Activated CD4-positive, alpha-beta T cell treated with anti-CD3 and anti-CD28 coated beads for 36 hours (primary cell): ENCODE results near the gene DYNLL1. TPM values are rescaled to one million over a fixed set of nuclear protein-coding genes. Genes with fewer than 3 reads are reported as not detected.

ENCODE experiments used
- ATAC-seq: fragments of 200-7000 bp; cut with Tn5 transposase; one replicate; pipeline ENCODE4 v1.10.0; 2021; ENCODE audit warnings: mild to moderate bottlenecking, moderate library complexity
- CTCF ChIA-PET: fragments of 350-600 bp; sonication (Branson Sonifier 250); formaldehyde crosslinking; loops from one replicate; lab custom pipeline; 2021; ENCODE audit warnings: antibody characterized with exemption; lab: Charles Lee
- POLR2A ChIA-PET: fragments of 350-600 bp; sonication (Branson Sonifier 250); formaldehyde crosslinking; loops from one replicate; lab custom pipeline; 2021; ENCODE audit warnings: antibody characterized with exemption, inconsistent platforms; lab: Charles Lee
- DNase-seq: peaks from one replicate; pipeline ENCODE4 v3.0.0-alpha.2; 2020
- H3K27ac Mint-ChIP-seq: one replicate; pipeline ENCODE4 v1.8.0; 2021; ENCODE audit warnings: mixed read lengths
- H3K27me3 Mint-ChIP-seq: one replicate; pipeline ENCODE4 v1.8.0; 2021; ENCODE audit warnings: mixed read lengths
- H3K36me3 Mint-ChIP-seq: one replicate; pipeline ENCODE4 v1.8.0; 2021; ENCODE audit warnings: low read depth, mixed read lengths
- H3K4me1 Mint-ChIP-seq: one replicate; pipeline ENCODE4 v1.8.0; 2021; ENCODE audit warnings: mixed read lengths
- H3K4me3 Mint-ChIP-seq: one replicate; pipeline ENCODE4 v1.8.0; 2021; ENCODE audit warnings: mild to moderate bottlenecking, moderate library complexity, mixed read lengths
- H3K9me3 Mint-ChIP-seq: one replicate; pipeline ENCODE4 v1.8.0; 2021; ENCODE audit warnings: low read depth, mixed read lengths
- intact Hi-C, 2 experiments: fragments of 100-400 bp; cut with DNase I in 1 of 2; cut with micrococcal nuclease in 1 of 2; formaldehyde crosslinking; loops; one replicate each; pipeline versions ENCODE4 v1.14.2 to v1.15.1; 2022 to 2024; cut with DNase I, micrococcal nuclease
- total RNA-seq, 2 experiments: library from RNA; stranded (reverse); gene quantifications; one replicate each; pipeline ENCODE4 v1.2.3, GENCODE V29; 2021

Gene DYNLL1
- total RNA-seq, 2 experiments from 2014 or later, result 166 to 169 TPM

- Mint-ChIP-seq H3K27me3 (no peaks in the 10 kb centered on the region), H3K36me3 (peaks cover 51% of the 10 kb centered on the region), H3K27ac (no peak overlapping the region), H3K4me1 (peaks cover 27% of the 10 kb centered on the region), H3K9me3 (no peaks in the 10 kb centered on the region), H3K4me3 (no peak overlapping the region)
- ChIA-PET POLR2A (no interaction called here), CTCF (interaction anchor here (0.7 to 3.0 kb wide), 5 partner anchors 11 to 106 kb away, joined by 3 to 14 read pairs (median 4); no protein-coding TSS in a partner anchor)
- intact Hi-C loops, result no loop called here
- no peak for DNase-seq
- ATAC-seq, result no peak
Observed at GRCh38 chr12:120463712-120464111, 32.2 kb upstream of the DYNLL1 start.

GRCh38 chr12:120465756-120466155, 30.2 kb upstream of the DYNLL1 start:
- peak overlapping the region; percentile 29 for H3K27ac Mint-ChIP-seq
- no peak overlapping the region for H3K4me3 Mint-ChIP-seq
- intact Hi-C loops, result no loop called here
- peaks cover 37% of the 10 kb centered on the region for H3K36me3 Mint-ChIP-seq
- DNase-seq (no peak), ATAC-seq (no peak)
- H3K27me3 Mint-ChIP-seq, result no peaks in the 10 kb centered on the region
- H3K4me1 Mint-ChIP-seq, result peaks cover 33% of the 10 kb centered on the region
- CTCF ChIA-PET, result interaction anchor here (0.9 to 3.0 kb wide), 9 partner anchors 9 to 161 kb away, joined by 3 to 17 read pairs (median 5); no protein-coding TSS in a partner anchor
- POLR2A ChIA-PET, result interaction anchor here (1.7 kb wide), 1 partner anchor 9 kb away, joined by 10 read pairs; no protein-coding TSS in a partner anchor
- no peaks in the 10 kb centered on the region for H3K9me3 Mint-ChIP-seq

GRCh38 chr12:120466560-120467315, 29.2 kb upstream of the DYNLL1 start:
- ChIA-PET POLR2A (interaction anchor here (0.6 to 1.7 kb wide), 6 partner anchors 10 to 115 kb away, joined by 3 to 10 read pairs (median 4); partner anchors contain the start of genes COX6A1, DYNLL1 and POP5), CTCF (interaction anchor here (0.5 to 3.0 kb wide), 12 partner anchors 9 to 346 kb away, joined by 3 to 17 read pairs (median 4); no protein-coding TSS in a partner anchor)
- intact Hi-C loops, result no loop called here
- Mint-ChIP-seq H3K4me3 (no peak overlapping the region), H3K36me3 (peaks cover 33% of the 10 kb centered on the region), H3K27me3 (no peaks in the 10 kb centered on the region), H3K27ac (no peak overlapping the region), H3K9me3 (no peaks in the 10 kb centered on the region), H3K4me1 (peaks cover 38% of the 10 kb centered on the region)
- no peak for ATAC-seq
- peak; percentile 66 for DNase-seq

GRCh38 chr12:120467439-120467838, 28.5 kb upstream of the DYNLL1 start:
- peaks cover 38% of the 10 kb centered on the region for H3K4me1 Mint-ChIP-seq
- no peaks in the 10 kb centered on the region for H3K9me3 Mint-ChIP-seq
- peak overlapping the region; percentile 79 for H3K4me3 Mint-ChIP-seq
- peak overlapping the region; percentile 7 for H3K27ac Mint-ChIP-seq
- ChIA-PET CTCF (interaction anchor here (1.5 to 3.0 kb wide), 5 partner anchors 8 to 27 kb away, joined by 3 to 17 read pairs (median 10); no protein-coding TSS in a partner anchor), POLR2A (interaction anchor here (1.0 to 2.5 kb wide), 4 partner anchors 8 to 29 kb away, joined by 3 to 12 read pairs (median 6); partner anchors contain the start of genes COX6A1 and DYNLL1)
- DNase-seq, result no peak
- H3K36me3 Mint-ChIP-seq, result peaks cover 29% of the 10 kb centered on the region
- intact Hi-C loops, result no loop called here
- no peak for ATAC-seq
- H3K27me3 Mint-ChIP-seq, result no peaks in the 10 kb centered on the region

GRCh38 chr12:120468325-120468820, 27.5 kb upstream of the DYNLL1 start:
- POLR2A ChIA-PET, result interaction anchor here (0.6 to 2.5 kb wide), 7 partner anchors 9 to 267 kb away, joined by 3 to 12 read pairs (median 4); partner anchors contain the start of genes DYNLL1, RNU4-2 and RPLP0
- ATAC-seq, result no peak
- Mint-ChIP-seq H3K4me3 (peak overlapping the region; percentile 79), H3K27me3 (no peaks in the 10 kb centered on the region), H3K9me3 (no peaks in the 10 kb centered on the region), H3K4me1 (peaks cover 40% of the 10 kb centered on the region), H3K27ac (peak overlapping the region; percentile 84), H3K36me3 (peaks cover 25% of the 10 kb centered on the region)
- DNase-seq, result peak; percentile 49
- CTCF ChIA-PET, result interaction anchor here (0.6 to 2.8 kb wide), 13 partner anchors 9 to 361 kb away, joined by 3 to 17 read pairs (median 5); partner anchors contain the start of gene DYNLL1
- intact Hi-C loops, result loop anchor here in 1 of 2 experiments (1.0 to 2.0 kb wide), 3 partner anchors 13 to 30 kb away; partner anchors contain the start of genes COX6A1, GATC and TRIAP1

GRCh38 chr12:120468821-120469449, 27.0 kb upstream of the DYNLL1 start:
- peak overlapping the region; percentile 84 for H3K27ac Mint-ChIP-seq
- H3K36me3 Mint-ChIP-seq, result peaks cover 25% of the 10 kb centered on the region
- H3K27me3 Mint-ChIP-seq, result no peaks in the 10 kb centered on the region
- DNase-seq (peak; percentile 50), ATAC-seq (peak; percentile 24)
- peak overlapping the region; percentile 79 for H3K4me3 Mint-ChIP-seq
- intact Hi-C loops, result loop anchor here (1.0 to 2.0 kb wide), 15 partner anchors 14 to 268 kb away; partner anchors contain the start of genes COX6A1 (in 2 of the 2), GATC (in 2 of the 2), RNF10 (in 2 of the 2) and TRIAP1 (in 2 of the 2)
- ChIA-PET POLR2A (interaction anchor here (0.6 to 2.5 kb wide), 7 partner anchors 10 to 268 kb away, joined by 3 to 12 read pairs (median 4); partner anchors contain the start of genes DYNLL1, RNU4-2 and RPLP0), CTCF (interaction anchor here (0.6 to 2.8 kb wide), 18 partner anchors 10 to 421 kb away, joined by 3 to 17 read pairs (median 5); partner anchors contain the start of genes DYNLL1 and POP5)
- H3K9me3 Mint-ChIP-seq, result no peaks in the 10 kb centered on the region
- peaks cover 40% of the 10 kb centered on the region for H3K4me1 Mint-ChIP-seq

GRCh38 chr12:120469450-120470149, 26.3 kb upstream of the DYNLL1 start, which contains the start of gene SRSF9:
TSS of gene SRSF9 (minus strand) at chr12:120469748. CDS start at chr12:120469609, 139 bp downstream.
- peak; percentile 98 for DNase-seq

GRCh38 chr12:120470150-120470784, 25.6 kb upstream of the DYNLL1 start:
- peaks cover 39% of the 10 kb centered on the region for H3K4me1 Mint-ChIP-seq
- intact Hi-C loops, result no loop called here
- CTCF ChIA-PET, result interaction anchor here (0.5 to 2.8 kb wide), 16 partner anchors 9 to 540 kb away, joined by 3 to 10 read pairs (median 4); partner anchors contain the start of gene POP5

More at GRCh38 chr12:120469450-120470149, 26.3 kb upstream of the DYNLL1 start, which contains the start of gene SRSF9:
- H3K9me3 Mint-ChIP-seq, result no peaks in the 10 kb centered on the region
- peak; percentile 94 for ATAC-seq
- peaks cover 40% of the 10 kb centered on the region for H3K4me1 Mint-ChIP-seq
- peaks cover 21% of the 10 kb centered on the region for H3K36me3 Mint-ChIP-seq
- peak within 1 kb of the TSS; percentile 88 for H3K27ac Mint-ChIP-seq
- H3K27me3 Mint-ChIP-seq, result no peaks in the 10 kb centered on the region
- H3K4me3 Mint-ChIP-seq, result peak within 1 kb of the TSS; percentile 79
- CTCF ChIA-PET, result interaction anchor here (0.6 to 2.8 kb wide), 19 partner anchors 11 to 422 kb away, joined by 3 to 10 read pairs (median 4); partner anchors contain the start of gene POP5
- POLR2A ChIA-PET, result interaction anchor here (0.6 to 2.5 kb wide), 3 partner anchors 11 to 268 kb away, joined by 4 to 12 read pairs (median 5); partner anchors contain the start of gene RPLP0
- intact Hi-C loops, result loop anchor here (1.0 to 2.0 kb wide), 14 partner anchors 23 to 268 kb away; partner anchors contain the start of genes COX6A1 (in 2 of the 2), GATC (in 2 of the 2), RNF10 (in 2 of the 2) and TRIAP1 (in 2 of the 2)

GRCh38 chr12:120472521-120472920, 23.4 kb upstream of the DYNLL1 start:
- ChIA-PET CTCF (interaction anchor here (0.7 to 1.8 kb wide), 6 partner anchors 11 to 499 kb away, joined by 3 to 6 read pairs (median 4); no protein-coding TSS in a partner anchor), POLR2A (interaction anchor here (1.0 kb wide), 1 partner anchor 24 kb away, joined by 4 read pairs; no protein-coding TSS in a partner anchor)
- no peaks in the 10 kb centered on the region for H3K9me3 Mint-ChIP-seq
- H3K27me3 Mint-ChIP-seq, result no peaks in the 10 kb centered on the region
- DNase-seq (no peak), ATAC-seq (no peak)
- intact Hi-C loops, result no loop called here
- H3K27ac Mint-ChIP-seq, result no peak overlapping the region
- H3K4me1 Mint-ChIP-seq, result peaks cover 20% of the 10 kb centered on the region
- no peak overlapping the region for H3K4me3 Mint-ChIP-seq
- H3K36me3 Mint-ChIP-seq, result peaks cover 8% of the 10 kb centered on the region

More at GRCh38 chr12:120470150-120470784, 25.6 kb upstream of the DYNLL1 start:
- peak overlapping the region; percentile 79 for H3K4me3 Mint-ChIP-seq
- DNase-seq (no peak), ATAC-seq (peak; percentile 38)
- peak overlapping the region; percentile 88 for H3K27ac Mint-ChIP-seq
- no peaks in the 10 kb centered on the region for H3K27me3 Mint-ChIP-seq
- POLR2A ChIA-PET, result interaction anchor here (0.6 to 2.5 kb wide), 2 partner anchors 11 to 269 kb away, joined by 4 to 12 read pairs; no protein-coding TSS in a partner anchor
- no peaks in the 10 kb centered on the region for H3K9me3 Mint-ChIP-seq
- H3K36me3 Mint-ChIP-seq, result peaks cover 17% of the 10 kb centered on the region
